Camera-type eye (tissue), 1 donor: ENCODE results near the gene NOX1. TPM values are rescaled to one million over a fixed set of nuclear protein-coding genes. Genes with fewer than 3 reads are reported as not detected.

Experiments
- total RNA-seq: library from RNA; depleted of rRNA; stranded (reverse); fragments of >200 nt; gene quantifications from one replicate; pipeline ENCODE4 v1.2.3, GENCODE V29; 2014

Gene NOX1
- total RNA-seq = 0.33 TPM

GRCh38 chrX:100874325-100874724 lies at the start of gene NOX1:
NOX1 (minus strand) TSS chrX:100874359; CDS start chrX:100874139, 220 bp downstream.

DNA sequence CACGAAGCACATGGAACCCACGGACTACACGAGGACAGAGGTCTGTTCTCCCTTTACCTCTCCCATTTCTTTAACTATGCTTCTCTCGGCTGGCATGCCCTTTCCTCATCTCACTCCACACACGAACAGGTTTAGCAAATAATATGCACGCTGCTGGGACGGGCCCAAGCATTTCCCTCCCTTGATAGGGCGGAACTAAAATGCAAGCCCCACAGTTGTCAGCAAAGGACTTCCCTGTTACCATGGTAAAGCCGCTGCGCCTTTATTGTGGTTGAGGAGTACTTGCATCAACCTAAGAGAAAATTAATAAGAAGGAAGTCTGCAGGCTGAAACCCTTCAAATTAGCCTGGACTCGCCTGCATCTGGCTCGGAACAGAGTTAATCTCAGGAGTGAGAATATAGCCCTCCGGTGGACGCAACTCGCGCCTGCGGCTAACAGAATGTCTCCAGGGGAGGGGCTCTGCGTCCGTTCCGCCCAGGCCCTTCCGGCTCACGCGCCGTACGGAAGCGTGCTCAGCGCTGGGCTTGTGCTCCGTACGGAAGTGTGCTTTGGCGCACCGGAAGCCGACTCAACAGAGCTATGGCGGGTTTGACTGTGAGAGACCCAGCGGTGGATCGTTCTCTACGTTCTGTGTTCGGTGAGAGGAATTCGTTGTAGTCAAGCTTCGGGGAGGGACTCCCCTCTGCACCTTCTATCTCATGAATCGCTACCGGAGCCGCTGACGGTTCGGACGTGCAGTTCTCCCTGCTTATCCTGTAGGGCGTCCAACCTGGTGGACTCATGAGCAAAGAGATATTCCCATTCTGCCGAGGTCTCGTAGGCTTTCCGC lies 54.1 kb downstream of the NOX1 start, which contains the start of gene CSTF2:
Gene CSTF2, plus strand, starts transcription at position 555 of the 830 bp plus-strand sequence. Its CDS starts 26 bp downstream, at position 581.

Other genes starting within 250 kb of the NOX1 start
- 55.5 TPM for gene TSPAN6, start 237.6 kb downstream of the NOX1 start, total RNA-seq
- gene SRPX2, start 230.2 kb downstream of the NOX1 start, total RNA-seq = 6.3 TPM
- gene SYTL4, start 142.2 kb downstream of the NOX1 start, total RNA-seq = 32.8 TPM
- 22.9 TPM for gene CSTF2, start 54.0 kb downstream of the NOX1 start, total RNA-seq
- 0.77 TPM for gene XKRX, start 54.6 kb upstream of the NOX1 start, total RNA-seq
- gene ARL13A, start 95.3 kb upstream of the NOX1 start, total RNA-seq = not detected
- gene TRMT2B, start 177.8 kb upstream of the NOX1 start, total RNA-seq = 14.6 TPM
- 24.5 TPM for gene TMEM35A, start 204.5 kb upstream of the NOX1 start, total RNA-seq
- gene CENPI, start 223.8 kb upstream of the NOX1 start, total RNA-seq = 8.2 TPM